MCF 10A (cell line): ENCODE measurements around the gene HERC4. TPM values are rescaled to one million over a fixed set of nuclear protein-coding genes. Genes with fewer than 3 reads are reported as not detected.
A peak's percentile ranks its signal among the peaks of the same experiment; 100 is the strongest.

Source experiments
- BruUV-seq: library from RNA; stranded (reverse); fragments of 400-500 nt; replicated peaks from 2 replicates; lab custom pipeline; 2021; lab: Mats Ljungman, UMichigan
- CTCF ChIA-PET: fragments of 300-600 bp; sonication (Branson Sonifier 250); formaldehyde crosslinking; extraction: SDS; loops from one replicate; lab custom pipeline; 2021; ENCODE audit warnings: antibody characterized with exemption, inconsistent platforms; lab: Yijun Ruan, JAX
- POLR2A ChIA-PET: fragments of 300-600, 350-650 bp; sonication (Branson Sonifier 250); formaldehyde crosslinking; extraction: SDS; loops from one replicate; lab custom pipeline; 2020; ENCODE audit warnings: antibody characterized with exemption, inconsistent platforms; lab: Yijun Ruan, JAX
- DNase-seq: peaks from one replicate; pipeline ENCODE4 v3.0.0-alpha.2; 2018; ENCODE audit not compliant: unreplicated experiment
- H3K27ac Mint-ChIP-seq: one replicate; pipeline ENCODE4 v1.8.0; 2022; ENCODE audit warnings: mild to moderate bottlenecking, low read depth, mixed read lengths; ENCODE audit not compliant: unreplicated experiment
- H3K27me3 Mint-ChIP-seq: one replicate; pipeline ENCODE4 v1.8.0; 2022; ENCODE audit warnings: mixed read lengths; ENCODE audit not compliant: insufficient read depth, unreplicated experiment
- H3K36me3 Mint-ChIP-seq: one replicate; pipeline ENCODE4 v1.8.0; 2022; ENCODE audit warnings: mild to moderate bottlenecking, moderate library complexity, mixed read lengths; ENCODE audit not compliant: insufficient read depth, unreplicated experiment
- H3K4me1 Mint-ChIP-seq: one replicate; pipeline ENCODE4 v1.8.0; 2022; ENCODE audit warnings: mixed read lengths; ENCODE audit not compliant: insufficient read depth, unreplicated experiment
- H3K4me3 Mint-ChIP-seq: one replicate; pipeline ENCODE4 v1.8.0; 2022; ENCODE audit warnings: mild to moderate bottlenecking, moderate library complexity, mixed read lengths; ENCODE audit not compliant: unreplicated experiment
- H3K9me3 Mint-ChIP-seq: one replicate; pipeline ENCODE4 v1.8.0; 2022; ENCODE audit warnings: mixed read lengths; ENCODE audit not compliant: unreplicated experiment
- CTCF ChIP-seq: fragments of 200-600 bp; IDR thresholded peaks from one replicate; pipeline ENCODE4 v1.8.0; 2022; ENCODE audit warnings: antibody characterized with exemption, mild to moderate bottlenecking; ENCODE audit not compliant: unreplicated experiment
- intact Hi-C: fragments of 100-400 bp; cut with micrococcal nuclease; formaldehyde crosslinking; loops from 2 replicates; pipeline ENCODE4 v1.14.1; 2022
- total RNA-seq: library from RNA; stranded (reverse); gene quantifications from 2 replicates; pipeline ENCODE4 v1.2.3, GENCODE V29; 2022

Gene HERC4
- total RNA-seq, 1 experiment from 2014 or later: 57.5 TPM

GRCh38 chr10:68083953-68084352 is 8.9 kb upstream of the HERC4 start:
- Mint-ChIP-seq H3K36me3 (no peaks in the 10 kb centered on the region), H3K27me3 (no peaks in the 10 kb centered on the region), H3K9me3 (no peaks in the 10 kb centered on the region), H3K4me3 (no peak overlapping the region), H3K4me1 (peaks cover 26% of the 10 kb centered on the region), H3K27ac (peak overlapping the region; percentile 39)
- TF ChIP-seq CTCF: no peak
- no TSS peak for BruUV-seq
- DNase-seq: no peak
- ChIA-PET CTCF (interaction anchor here (0.6 to 9.1 kb wide), 11 partner anchors 55 to 218 kb away, joined by 3 to 182 read pairs (median 5); no protein-coding TSS in a partner anchor), POLR2A (interaction anchor here (0.7 to 3.0 kb wide), 8 partner anchors 8 to 249 kb away, joined by 3 to 30 read pairs (median 5); partner anchors contain the start of gene PBLD)
- intact Hi-C loops: loop anchor here (1.0 kb wide), 3 partner anchors 72 to 218 kb away; no protein-coding TSS in a partner anchor

- TF ChIP-seq CTCF: peak; percentile 40
- no peak overlapping the region for H3K27ac Mint-ChIP-seq
- no peak overlapping the region for H3K4me3 Mint-ChIP-seq
- BruUV-seq: no TSS peak
- POLR2A ChIA-PET: interaction anchor here (0.7 to 3.0 kb wide), 6 partner anchors 12 to 249 kb away, joined by 3 to 30 read pairs (median 4); partner anchors contain the start of gene HNRNPH3
- CTCF ChIA-PET: interaction anchor here (0.6 to 9.1 kb wide), 21 partner anchors 54 to 319 kb away, joined by 3 to 182 read pairs (median 4); no protein-coding TSS in a partner anchor
- peaks cover 15% of the 10 kb centered on the region for H3K4me1 Mint-ChIP-seq
- DNase-seq: peak; percentile 51
- H3K36me3 Mint-ChIP-seq: no peaks in the 10 kb centered on the region
- no peaks in the 10 kb centered on the region for H3K9me3 Mint-ChIP-seq
- H3K27me3 Mint-ChIP-seq: no peaks in the 10 kb centered on the region
- intact Hi-C loops: loop anchor here (1.0 kb wide), 3 partner anchors 73 to 219 kb away; no protein-coding TSS in a partner anchor
Observed at GRCh38 chr10:68082872-68083271, 7.8 kb upstream of the HERC4 start.

GRCh38 chr10:68081916-68082315 is 6.8 kb upstream of the HERC4 start:
- no peaks in the 10 kb centered on the region for H3K9me3 Mint-ChIP-seq
- intact Hi-C loops: no loop called here
- CTCF ChIA-PET: interaction anchor here (0.6 to 9.1 kb wide), 6 partner anchors 13 to 225 kb away, joined by 3 to 182 read pairs (median 4); no protein-coding TSS in a partner anchor

More at GRCh38 chr10:68081916-68082315, 6.8 kb upstream of the HERC4 start:
- BruUV-seq: no TSS peak
- no peak overlapping the region for H3K27ac Mint-ChIP-seq
- no peak for TF ChIP-seq CTCF
- POLR2A ChIA-PET: no interaction called here
- no peak overlapping the region for H3K4me3 Mint-ChIP-seq
- no peaks in the 10 kb centered on the region for H3K27me3 Mint-ChIP-seq
- no peak for DNase-seq
- H3K4me1 Mint-ChIP-seq: peaks cover 7% of the 10 kb centered on the region
- no peaks in the 10 kb centered on the region for H3K36me3 Mint-ChIP-seq
